H7 (cell line): Measurements from ENCODE around the gene DCC. TPM values are rescaled to one million over a fixed set of nuclear protein-coding genes. Genes with fewer than 3 reads are reported as not detected.
A peak's percentile ranks its signal among the peaks of the same experiment; 100 is the strongest.

ENCODE experiments used
- DNase-seq: peaks from one replicate; pipeline ENCODE4 v3.0.0; 2012
- H3K27me3 ChIP-seq: 2 replicates; pipeline ENCODE4 v1.6.0; 2011; ENCODE audit warnings: mild to moderate bottlenecking, low read length; ENCODE audit not compliant: control insufficient read depth, insufficient read depth
- H3K36me3 ChIP-seq: replicated peaks from 2 replicates; pipeline ENCODE4 v1.5.1; 2011; ENCODE audit warnings: low read length; ENCODE audit not compliant: control insufficient read depth, insufficient read depth
- H3K4me3 ChIP-seq: 2 replicates; pipeline ENCODE4 v1.5.1; 2011; ENCODE audit warnings: low read depth, mild to moderate bottlenecking, control low read depth, low read length, moderate library complexity; ENCODE audit not compliant: insufficient read depth
- total RNA-seq: library from RNA; depleted of rRNA; stranded (reverse); fragments of >200 nt; shearing (Covaris generic); gene quantifications from 2 replicates; pipeline ENCODE4 v1.2.3, GENCODE V29; 2014

DCC gene
- total RNA-seq, 1 experiment from 2014 or later = 1.3 TPM

- Histone ChIP-seq H3K36me3 (no peaks in the 10 kb centered on the region), H3K4me3 (no peak overlapping the region), H3K27me3 (no peaks in the 10 kb centered on the region)
- no peak for DNase-seq
Measured at GRCh38 chr18:52813635-52814416, 473.8 kb downstream of the DCC start.

- H3K27me3 ChIP-seq = no peaks in the 10 kb centered on the region
- DNase-seq = no peak
Measured at GRCh38 chr18:52815651-52816050, 475.7 kb downstream of the DCC start.

GRCh38 chr18:52816121-52816520, 476.1 kb downstream of the DCC start:
- H3K27me3 ChIP-seq = no peaks in the 10 kb centered on the region
- no peaks in the 10 kb centered on the region for H3K36me3 ChIP-seq
- no peak overlapping the region for H3K4me3 ChIP-seq
- DNase-seq = no peak

More at GRCh38 chr18:52815651-52816050, 475.7 kb downstream of the DCC start:
- H3K4me3 ChIP-seq = no peak overlapping the region
- H3K36me3 ChIP-seq = no peaks in the 10 kb centered on the region

- no peak overlapping the region for H3K4me3 ChIP-seq
- no peak for DNase-seq
- no peaks in the 10 kb centered on the region for H3K36me3 ChIP-seq
- peaks cover 20% of the 10 kb centered on the region; the same call in 1 of the 2 replicates for H3K27me3 ChIP-seq
Measured at GRCh38 chr18:52822160-52822559, 482.2 kb downstream of the DCC start.

GRCh38 chr18:52824126-52824525, 484.1 kb downstream of the DCC start:
- no peak for DNase-seq
- Histone ChIP-seq H3K27me3 (peaks cover 38% of the 10 kb centered on the region), H3K4me3 (no peak overlapping the region), H3K36me3 (no peaks in the 10 kb centered on the region)

GRCh38 chr18:52826994-52827393, 487.0 kb downstream of the DCC start:
- H3K27me3 ChIP-seq = peaks cover 47% of the 10 kb centered on the region
- H3K4me3 ChIP-seq = no peak overlapping the region
- peak; percentile 40 for DNase-seq
- no peaks in the 10 kb centered on the region for H3K36me3 ChIP-seq

GRCh38 chr18:52829320-52829719, 489.3 kb downstream of the DCC start:
- H3K27me3 ChIP-seq = peaks cover 43% of the 10 kb centered on the region
- DNase-seq = no peak
- H3K36me3 ChIP-seq = no peaks in the 10 kb centered on the region
- H3K4me3 ChIP-seq = no peak overlapping the region

GRCh38 chr18:52829876-52830405, 489.9 kb downstream of the DCC start:
- Histone ChIP-seq H3K27me3 (peaks cover 43% of the 10 kb centered on the region), H3K4me3 (no peak overlapping the region), H3K36me3 (no peaks in the 10 kb centered on the region)
- DNase-seq = no peak

- Histone ChIP-seq H3K27me3 (no peaks in the 10 kb centered on the region), H3K4me3 (no peak overlapping the region), H3K36me3 (no peaks in the 10 kb centered on the region)
- DNase-seq = no peak
Measured at GRCh38 chr18:52844323-52844722, 504.3 kb downstream of the DCC start.

- Histone ChIP-seq H3K36me3 (no peaks in the 10 kb centered on the region), H3K27me3 (no peaks in the 10 kb centered on the region), H3K4me3 (no peak overlapping the region)
- DNase-seq = no peak
Measured at GRCh38 chr18:52845036-52845435, 505.0 kb downstream of the DCC start.

GRCh38 chr18:52850031-52850560, 510.1 kb downstream of the DCC start:
- no peak for DNase-seq
- Histone ChIP-seq H3K4me3 (no peak overlapping the region), H3K36me3 (no peaks in the 10 kb centered on the region), H3K27me3 (no peaks in the 10 kb centered on the region)

- no peak for DNase-seq
- Histone ChIP-seq H3K36me3 (no peaks in the 10 kb centered on the region), H3K4me3 (no peak overlapping the region), H3K27me3 (no peaks in the 10 kb centered on the region)
Measured at GRCh38 chr18:52861558-52861957, 521.6 kb downstream of the DCC start.

- H3K27me3 ChIP-seq = no peaks in the 10 kb centered on the region
- no peak for DNase-seq
- no peak overlapping the region for H3K4me3 ChIP-seq
- H3K36me3 ChIP-seq = no peaks in the 10 kb centered on the region
Measured at GRCh38 chr18:52869349-52869923, 529.4 kb downstream of the DCC start.

- Histone ChIP-seq H3K36me3 (no peaks in the 10 kb centered on the region), H3K27me3 (no peaks in the 10 kb centered on the region), H3K4me3 (no peak overlapping the region)
- DNase-seq = peak; percentile 29
Measured at GRCh38 chr18:52869942-52870907, 530.2 kb downstream of the DCC start.
